PC-9 (cell line): ENCODE results near the gene ACKR2.

Experiments used
- EZH2 ChIP-seq: fragments of 200-600 bp; sonication (generic); IDR thresholded peaks from 2 replicates; pipeline ENCODE4 v1.8.0; 2017; ENCODE audit warnings: antibody characterized with exemption, low read depth
- TF ChIP-seq, protein P1 (sequence below): fragments of 200-600 bp; sonication (generic); conservative IDR thresholded peaks from 2 replicates; pipeline ENCODE4 v1.6.1; 2017; ENCODE audit warnings: mixed run types, antibody characterized with exemption, mild to moderate bottlenecking, moderate library complexity

DNA sequence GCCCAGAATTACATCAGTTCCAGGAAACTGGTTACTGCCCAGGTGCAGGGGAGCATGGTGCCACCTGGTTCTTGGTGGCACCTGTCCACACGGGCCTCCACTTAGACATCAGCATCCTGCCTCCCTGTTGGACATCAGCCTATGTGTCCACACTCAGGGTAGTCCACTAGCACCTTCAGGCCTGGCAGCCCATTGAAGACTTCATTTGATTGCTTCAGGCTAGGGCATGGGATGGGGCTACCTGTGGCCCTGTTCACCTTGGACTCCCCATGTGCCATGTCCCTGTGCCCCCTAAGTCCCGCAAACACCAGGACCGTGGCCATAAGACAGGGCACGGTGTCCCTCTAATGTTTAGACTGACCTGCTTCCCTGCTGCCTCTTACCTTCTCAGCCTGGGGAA is 35.6 kb downstream of the ACKR2 start:
- TF ChIP-seq, protein P1, sequence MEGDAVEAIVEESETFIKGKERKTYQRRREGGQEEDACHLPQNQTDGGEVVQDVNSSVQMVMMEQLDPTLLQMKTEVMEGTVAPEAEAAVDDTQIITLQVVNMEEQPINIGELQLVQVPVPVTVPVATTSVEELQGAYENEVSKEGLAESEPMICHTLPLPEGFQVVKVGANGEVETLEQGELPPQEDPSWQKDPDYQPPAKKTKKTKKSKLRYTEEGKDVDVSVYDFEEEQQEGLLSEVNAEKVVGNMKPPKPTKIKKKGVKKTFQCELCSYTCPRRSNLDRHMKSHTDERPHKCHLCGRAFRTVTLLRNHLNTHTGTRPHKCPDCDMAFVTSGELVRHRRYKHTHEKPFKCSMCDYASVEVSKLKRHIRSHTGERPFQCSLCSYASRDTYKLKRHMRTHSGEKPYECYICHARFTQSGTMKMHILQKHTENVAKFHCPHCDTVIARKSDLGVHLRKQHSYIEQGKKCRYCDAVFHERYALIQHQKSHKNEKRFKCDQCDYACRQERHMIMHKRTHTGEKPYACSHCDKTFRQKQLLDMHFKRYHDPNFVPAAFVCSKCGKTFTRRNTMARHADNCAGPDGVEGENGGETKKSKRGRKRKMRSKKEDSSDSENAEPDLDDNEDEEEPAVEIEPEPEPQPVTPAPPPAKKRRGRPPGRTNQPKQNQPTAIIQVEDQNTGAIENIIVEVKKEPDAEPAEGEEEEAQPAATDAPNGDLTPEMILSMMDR = no peak
- no peak for TF ChIP-seq EZH2
